GM19328 (cell line): Measurements from ENCODE around the gene PLA2G7.

Experiments used
- ATAC-seq: cut with Tn5 transposase; IDR thresholded peaks from one replicate; pipeline ENCODE4 v1.9.1; 2021; ENCODE audit warnings: mild to moderate bottlenecking, moderate library complexity; ENCODE audit not compliant: unreplicated experiment

Gene PLA2G7

GRCh38 chr6:46690141-46690755 is 44.9 kb downstream of the PLA2G7 start:
- ATAC-seq, result no peak

GRCh38 chr6:46689657-46690056 is 45.5 kb downstream of the PLA2G7 start:
- no peak for ATAC-seq

- ATAC-seq, result no peak
Observed at GRCh38 chr6:46688966-46689335, 46.2 kb downstream of the PLA2G7 start.

GRCh38 chr6:46688117-46688965 is 46.8 kb downstream of the PLA2G7 start:
- no peak for ATAC-seq

- no peak for ATAC-seq
Observed at GRCh38 chr6:46687619-46688097, 47.5 kb downstream of the PLA2G7 start, which contains the start of gene TDRD6. TSS of gene TDRD6 (plus strand) at chr6:46687885. CDS start at chr6:46688129, 244 bp downstream.

GRCh38 chr6:46684771-46685170 is 50.4 kb downstream of the PLA2G7 start:
- no peak for ATAC-seq

- no peak for ATAC-seq
Observed at GRCh38 chr6:46677314-46677654, 57.9 kb downstream of the PLA2G7 start.

GRCh38 chr6:46676604-46677313 is 58.4 kb downstream of the PLA2G7 start:
- ATAC-seq, result no peak

GRCh38 chr6:46674410-46674809 is 60.8 kb downstream of the PLA2G7 start:
- no peak for ATAC-seq

GRCh38 chr6:46667377-46667776 is 67.8 kb downstream of the PLA2G7 start:
- no peak for ATAC-seq

- no peak for ATAC-seq
Observed at GRCh38 chr6:46661483-46661882, 73.7 kb downstream of the PLA2G7 start.

GRCh38 chr6:46657642-46658041 is 77.5 kb downstream of the PLA2G7 start:
- no peak for ATAC-seq

GRCh38 chr6:46655803-46656202 is 79.4 kb downstream of the PLA2G7 start:
- no peak for ATAC-seq
